PFSK-1 (cell line): ENCODE measurements around the gene CACNA1C.

Source experiments
- FOXP2 ChIP-seq: optimal IDR thresholded peaks from 2 replicates; pipeline ENCODE3; 2011; ENCODE audit warnings: borderline replicate concordance, control low read depth, inconsistent platforms; ENCODE audit not compliant: insufficient read depth; ENCODE audit errors: extremely low read length, extremely low read depth
- POLR2AphosphoS5 ChIP-seq: IDR thresholded peaks from 2 replicates; pipeline ENCODE4 v1.6.1; 2012; ENCODE audit warnings: low read depth, mild to moderate bottlenecking, control low read depth, low read length, moderate library complexity
- REST ChIP-seq, 2 experiments: IDR thresholded peaks; 2 replicates each; pipeline versions ENCODE4 v1.6.1 to v1.8.0; 2011 to 2012; ENCODE audit warnings: low read depth in 2 of 2, low read length in 2 of 2, control low read depth in 1 of 2, inconsistent platforms in 1 of 2, mild to moderate bottlenecking in 1 of 2, moderate library complexity in 1 of 2; ENCODE audit not compliant: insufficient read depth in 1 of 2
- SIN3A ChIP-seq: IDR thresholded peaks from 2 replicates; pipeline ENCODE4 v1.6.1; 2012; ENCODE audit warnings: mild to moderate bottlenecking, low read length, moderate library complexity, borderline replicate concordance; ENCODE audit not compliant: insufficient read depth
- TAF1 ChIP-seq: IDR thresholded peaks from 2 replicates; pipeline ENCODE4 v1.6.1; 2012; ENCODE audit warnings: low read length, control low read depth, borderline replicate concordance; ENCODE audit not compliant: insufficient read depth

CACNA1C gene

GRCh38 chr12:2383325-2384028 is 330.7 kb downstream of the CACNA1C start:
- TF ChIP-seq TAF1 (no peak), FOXP2 (no peak), REST (IDR thresholded peaks at IDR 0.05; ENCODE audit: insufficient read depth in 1 of 2, low read depth in 2 of 2, low read length in 2 of 2) (no peak), SIN3A (no peak), POLR2AphosphoS5 (no peak)

GRCh38 chr12:2384029-2384386 is 331.2 kb downstream of the CACNA1C start:
- TF ChIP-seq REST (IDR thresholded peaks at IDR 0.05; ENCODE audit: insufficient read depth in 1 of 2, low read depth in 2 of 2, low read length in 2 of 2) (no peak), TAF1 (no peak), POLR2AphosphoS5 (no peak), SIN3A (no peak), FOXP2 (no peak)

DNA sequence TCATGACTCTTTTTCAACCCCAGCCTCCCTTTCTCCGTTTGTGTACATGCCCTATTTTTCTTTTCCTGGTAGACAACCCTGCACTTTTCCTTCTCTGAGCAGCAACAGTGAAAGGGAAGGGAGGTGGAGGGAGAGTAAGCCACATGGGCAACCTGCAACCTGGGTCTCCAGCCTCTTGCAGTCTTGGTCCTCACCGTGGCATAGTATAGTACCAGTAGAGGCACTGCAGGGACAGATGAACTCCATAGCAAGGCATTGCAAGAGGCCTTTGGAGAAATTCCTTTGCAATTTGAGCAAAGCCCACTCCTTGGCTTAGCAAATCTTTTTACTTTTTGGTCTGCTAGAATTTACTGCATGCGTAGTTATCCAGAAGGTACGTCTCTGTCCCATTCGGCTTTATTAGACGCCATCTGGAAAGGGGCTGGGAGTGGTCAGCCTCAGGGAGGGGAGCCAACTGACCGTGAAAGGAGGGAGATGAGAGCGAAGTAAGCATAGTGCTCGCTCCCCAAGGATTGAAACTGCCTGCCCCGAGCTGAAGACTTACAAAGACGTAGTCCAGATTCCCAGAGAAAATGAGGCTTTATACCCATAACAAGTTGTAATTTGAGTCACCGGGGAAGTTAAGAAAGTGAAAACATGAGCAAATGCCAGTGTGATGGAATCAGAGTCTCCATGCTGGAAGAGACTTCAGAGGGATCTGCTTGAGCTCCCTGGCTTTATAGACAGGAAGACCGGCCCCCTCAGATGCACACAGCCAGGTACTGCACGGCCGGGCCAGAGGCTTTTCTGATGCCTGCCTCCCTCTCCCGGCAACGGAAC is 332.0 kb downstream of the CACNA1C start:
- TF ChIP-seq POLR2AphosphoS5 (no peak), SIN3A (no peak), FOXP2 (no peak), TAF1 (no peak), REST (IDR thresholded peaks at IDR 0.05; ENCODE audit: insufficient read depth in 1 of 2, low read depth in 2 of 2, low read length in 2 of 2) (no peak)

DNA sequence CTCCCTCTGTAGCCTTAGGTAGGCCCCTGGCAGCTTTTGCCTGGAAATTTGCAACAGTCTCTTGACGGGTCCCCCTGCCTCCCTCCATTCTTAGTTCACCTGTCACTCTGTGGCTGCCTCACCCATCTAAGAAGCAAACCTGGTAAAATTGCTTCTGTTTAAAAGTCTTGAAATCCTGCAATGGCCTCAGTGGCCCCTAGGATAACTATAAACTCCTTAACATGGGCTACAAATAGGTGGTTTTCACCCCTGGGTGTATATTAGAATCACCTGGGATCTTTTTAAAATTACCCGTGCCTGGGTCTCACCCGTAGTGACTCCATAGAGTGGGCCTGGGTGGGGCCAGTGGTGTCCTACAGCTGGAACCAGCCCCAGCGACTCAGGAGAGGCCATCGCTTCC is 332.7 kb downstream of the CACNA1C start:
- TF ChIP-seq TAF1 (no peak), REST (IDR thresholded peaks at IDR 0.05; ENCODE audit: insufficient read depth in 1 of 2, low read depth in 2 of 2, low read length in 2 of 2) (no peak), SIN3A (no peak), FOXP2 (no peak), POLR2AphosphoS5 (no peak)

GRCh38 chr12:2386566-2386965 is 333.8 kb downstream of the CACNA1C start:
- TF ChIP-seq POLR2AphosphoS5 (no peak), TAF1 (no peak), SIN3A (no peak), FOXP2 (no peak), REST (IDR thresholded peaks at IDR 0.05; ENCODE audit: insufficient read depth in 1 of 2, low read depth in 2 of 2, low read length in 2 of 2) (no peak)
